Activated T-cell treated with anti-CD3 and anti-CD28 coated beads, Interleukin-2, amount 50 U/mL, for 72 hours (primary cell): Measurements from ENCODE around the gene PCNA. TPM values are rescaled to one million over a fixed set of nuclear protein-coding genes. Genes with fewer than 3 reads are reported as not detected.

Source experiments
- ATAC-seq, 2 donors: fragments of 150-1000 bp; cut with Tn5 transposase; replicated peaks in 1 of 2; 2 replicates each; pipeline ENCODE4 v1.10.0; 2021; ENCODE audit warnings: moderate library complexity in 2 of 2, mild to moderate bottlenecking in 1 of 2
- DNase-seq, 2 donors: peaks; one replicate each; pipeline ENCODE4 v3.0.0; 2021 to 2022; ENCODE audit warnings: mixed read lengths in 1 of 2
- H3K27ac Mint-ChIP-seq: one replicate; pipeline ENCODE4 v1.8.0; 2022; ENCODE audit warnings: mild to moderate bottlenecking, moderate library complexity, mixed read lengths
- H3K27me3 Mint-ChIP-seq: one replicate; pipeline ENCODE4 v1.8.0; 2022; ENCODE audit warnings: low read depth, mixed read lengths
- H3K36me3 Mint-ChIP-seq, 2 donors: one replicate each; pipeline ENCODE4 v1.8.0; 2022; ENCODE audit warnings: mixed read lengths in 2 of 2, mild to moderate bottlenecking in 1 of 2; ENCODE audit not compliant: insufficient read depth in 2 of 2
- H3K4me1 Mint-ChIP-seq: one replicate; pipeline ENCODE4 v1.8.0; 2022; ENCODE audit warnings: low read depth, mixed read lengths
- H3K4me3 Mint-ChIP-seq, 2 donors: one replicate each; pipeline ENCODE4 v1.8.0; 2022; ENCODE audit warnings: mild to moderate bottlenecking in 2 of 2, mixed read lengths in 2 of 2, moderate library complexity in 2 of 2
- H3K9me3 Mint-ChIP-seq, 2 donors: one replicate each; pipeline ENCODE4 v1.8.0; 2022; ENCODE audit warnings: mixed read lengths in 2 of 2
- total RNA-seq, 2 donors: library from RNA; stranded (reverse); gene quantifications; one replicate each; pipeline ENCODE4 v1.2.3, GENCODE V29; 2022

PCNA gene
- total RNA-seq, 2 donors from 2014 or later = 383 to 474 TPM

DNA sequence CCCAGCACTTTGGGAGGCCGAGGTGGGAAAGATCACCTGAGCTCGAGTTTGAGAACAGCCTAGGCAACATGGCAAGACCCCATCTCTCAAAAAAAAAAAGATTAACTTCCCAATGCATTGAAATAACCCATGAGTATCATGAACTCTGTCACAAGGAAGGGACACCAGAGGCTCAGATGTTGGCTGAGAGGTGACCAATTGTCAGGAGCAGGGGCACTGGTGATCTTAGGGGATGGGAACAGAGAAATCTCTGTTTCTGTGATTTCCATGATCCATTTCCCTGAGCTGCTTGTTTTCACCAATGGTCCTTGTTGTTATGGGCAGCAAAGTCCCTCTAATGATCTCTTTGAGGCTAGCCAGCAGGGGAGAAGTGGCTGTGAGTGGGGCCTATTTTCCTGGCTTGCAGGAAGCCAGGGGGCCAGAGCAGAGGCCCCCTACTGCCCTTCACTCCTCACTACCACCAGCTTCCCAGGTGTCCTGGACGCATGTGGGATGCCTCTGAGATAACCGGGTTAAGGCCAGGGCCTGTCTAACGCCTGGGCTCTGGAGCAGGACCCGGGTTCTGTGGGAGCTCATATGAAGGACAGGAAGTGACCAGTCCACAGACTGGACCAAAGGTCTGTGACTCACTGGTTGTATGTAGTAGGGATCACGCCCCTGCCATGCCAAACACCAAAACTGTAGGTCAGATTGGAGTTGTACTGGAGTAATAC, 54.4 kb downstream of the PCNA start:
- DNase-seq = no peak
- Mint-ChIP-seq H3K4me3 (no peak overlapping the region), H3K36me3 (no peaks in the 10 kb centered on the region), H3K4me1 (peaks cover 24% of the 10 kb centered on the region), H3K27me3 (no peaks in the 10 kb centered on the region), H3K27ac (no peak overlapping the region), H3K9me3 (no peaks in the 10 kb centered on the region)
- no peak for ATAC-seq

Other genes with a start within 250 kb of the PCNA start
- gene SLC23A2, start 118.4 kb downstream of the PCNA start, total RNA-seq = 10 to 100 TPM; 21.4 to 22.2 TPM
- gene TMEM230, start 6.9 kb downstream of the PCNA start, total RNA-seq = 10 to 100 TPM; 70.9 to 71.9 TPM
- gene CDS2, start 7.0 kb upstream of the PCNA start, total RNA-seq = 10 to 100 TPM; 62.0 to 67.2 TPM
- not detected for gene PROKR2, start 197.0 kb upstream of the PCNA start, total RNA-seq